Posterior vena cava (tissue), 2 donors: ENCODE results near the gene PRKAR1B. TPM values are rescaled to one million over a fixed set of nuclear protein-coding genes. Genes with fewer than 3 reads are reported as not detected.
A peak's percentile ranks its signal among the peaks of the same experiment; 100 is the strongest.
"Not testable (repeated sequence)": the region's sequence is repeated elsewhere in the genome, so short reads cannot be mapped to it uniquely, and the experiment has no call there.

Source experiments
- DNase-seq: peaks from one replicate; pipeline ENCODE4 v3.0.0-alpha.2; 2020; ENCODE audit warnings: low spot score
- intact Hi-C, 2 donors: fragments of 100-400 bp; cut with DNase I; formaldehyde crosslinking; loops; one replicate each; pipeline versions ENCODE4 v1.14.1 to v1.14.2; 2022 to 2023
- total RNA-seq, 2 donors: library from RNA; stranded (reverse); fragmentation: NEBNext Ultra II Directional; extraction: Animal tissue kit (Norgen Biotek cat#: 25700); gene quantifications; one replicate each; pipeline ENCODE4 v1.2.1, GENCODE V29; 2021
- donor health status: DM: yes; HTN: yes; CAD: no.
- donor health status: DM: yes; HTN: yes; CAD: no.

The PRKAR1B gene
- total RNA-seq, 2 donors from 2014 or later, result 10.1 TPM

DNA sequence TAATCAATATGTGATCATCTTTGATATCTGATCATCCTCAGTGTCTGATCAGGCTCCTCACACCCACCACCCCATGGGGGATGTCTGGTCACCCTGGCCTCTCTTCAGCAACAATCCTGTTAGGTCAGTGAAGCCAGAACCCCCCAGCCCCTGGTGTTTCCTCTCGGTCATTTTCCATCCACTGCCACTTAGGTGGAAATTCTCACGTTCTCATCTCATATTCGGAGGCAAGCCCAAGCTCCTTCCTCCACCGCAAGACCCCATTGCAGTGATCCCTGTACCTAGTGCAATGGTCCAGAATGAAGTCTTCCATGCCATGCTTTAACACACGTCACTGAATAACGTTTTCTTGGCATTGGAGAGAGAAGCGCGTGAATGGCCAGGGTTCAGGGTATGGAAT lies 103.6 kb downstream of the PRKAR1B start:
- DNase-seq, result no peak
- intact Hi-C loops, result no loop called here

DNA sequence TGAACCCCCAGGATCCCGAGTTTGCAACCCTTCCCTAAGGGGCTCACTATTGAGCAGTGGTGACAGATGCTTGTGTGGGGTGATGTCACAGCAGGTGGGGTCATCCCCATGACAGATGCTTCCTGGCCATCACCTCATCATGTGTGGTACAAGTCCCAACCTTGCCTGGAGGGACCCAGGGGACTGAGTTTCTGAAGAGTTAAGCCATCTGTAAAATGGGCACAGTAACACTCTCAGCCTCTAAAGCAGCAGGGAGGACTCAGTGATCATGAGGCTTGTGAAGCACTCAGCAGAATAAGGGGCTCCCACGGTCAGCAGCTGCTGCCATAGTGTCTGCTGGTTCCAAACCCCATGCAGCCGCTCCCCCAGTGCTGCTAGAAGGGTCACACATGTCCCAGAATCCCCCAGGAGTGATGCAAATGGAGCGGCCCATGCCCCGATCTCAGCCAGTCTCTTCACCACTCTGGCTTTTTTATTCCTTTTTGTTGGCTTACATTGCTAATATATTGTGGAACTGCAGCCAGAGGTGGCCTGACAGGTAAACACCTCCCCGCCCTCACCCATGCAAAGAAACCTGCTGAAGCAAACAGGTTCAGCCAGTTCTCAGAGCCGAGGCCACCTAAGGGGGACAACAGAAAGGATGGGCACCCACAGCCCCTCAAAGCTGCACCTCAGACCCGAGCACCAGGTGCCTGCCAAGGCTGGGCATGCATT lies 105.4 kb downstream of the PRKAR1B start:
- intact Hi-C loops, result no loop called here
- peak; percentile 72 for DNase-seq

DNA sequence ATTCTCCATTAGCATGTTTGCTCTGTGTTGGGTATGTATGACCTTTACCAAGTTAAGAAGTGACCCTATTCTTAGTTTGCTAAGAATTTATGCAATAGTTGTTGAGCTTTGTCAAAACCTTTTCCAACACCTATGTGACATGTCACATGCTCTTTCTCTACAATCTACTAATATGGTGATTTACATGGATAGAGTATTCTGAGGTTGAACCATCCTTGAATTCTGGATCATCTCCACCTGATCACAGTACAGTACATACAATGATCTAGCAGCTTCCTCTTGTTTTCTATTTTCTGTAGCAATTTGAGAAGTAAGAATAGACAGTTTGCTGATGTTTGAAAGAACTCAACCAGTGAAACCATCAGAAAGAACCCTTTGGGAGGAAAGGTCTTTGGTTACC lies 106.2 kb downstream of the PRKAR1B start:
- no peak for DNase-seq
- intact Hi-C loops, result no loop called here

DNA sequence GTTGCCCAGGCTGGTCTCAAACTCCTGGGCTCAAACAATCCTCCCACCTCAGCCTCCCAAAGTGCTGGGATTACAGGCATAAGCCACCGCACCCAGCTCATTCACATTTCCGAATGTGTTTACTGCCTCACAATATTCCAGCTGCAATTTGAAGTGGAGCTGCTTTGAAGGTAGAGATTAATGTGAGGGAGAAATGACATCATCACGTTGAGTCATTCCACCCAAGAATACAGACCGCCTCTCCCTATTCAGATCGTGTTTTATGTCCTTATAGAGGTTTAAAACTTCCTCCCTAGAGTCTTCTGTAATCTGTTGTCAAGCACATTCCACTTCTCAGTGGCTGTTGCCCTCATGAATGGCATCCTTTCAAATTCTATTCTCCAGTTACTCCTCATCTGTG lies 107.0 kb downstream of the PRKAR1B start:
- intact Hi-C loops, result no loop called here
- DNase-seq, result no peak

DNA sequence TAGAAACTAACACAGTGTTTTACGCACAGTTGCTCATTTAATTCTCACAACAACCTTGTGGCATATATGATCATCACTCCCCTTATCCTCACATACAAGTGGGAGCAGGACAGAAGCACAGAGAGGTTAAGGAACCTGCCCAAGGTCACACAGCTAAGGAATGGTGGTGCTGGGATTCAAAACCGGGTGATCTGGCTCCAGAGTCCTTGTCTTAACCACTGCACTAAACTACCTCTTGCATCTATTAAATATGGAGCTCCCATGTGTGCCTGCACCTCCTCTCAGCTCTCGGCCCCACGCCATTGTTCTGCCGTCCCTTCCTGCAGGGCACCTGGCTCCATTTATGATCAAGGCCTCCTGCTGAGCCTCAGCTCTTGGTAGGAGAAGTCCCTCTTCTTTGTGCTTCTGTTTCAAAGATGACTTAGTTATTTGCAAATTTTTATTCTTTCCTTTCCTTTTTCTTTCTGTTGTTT lies 107.7 kb downstream of the PRKAR1B start:
- no peak for DNase-seq
- intact Hi-C loops, result no loop called here

DNA sequence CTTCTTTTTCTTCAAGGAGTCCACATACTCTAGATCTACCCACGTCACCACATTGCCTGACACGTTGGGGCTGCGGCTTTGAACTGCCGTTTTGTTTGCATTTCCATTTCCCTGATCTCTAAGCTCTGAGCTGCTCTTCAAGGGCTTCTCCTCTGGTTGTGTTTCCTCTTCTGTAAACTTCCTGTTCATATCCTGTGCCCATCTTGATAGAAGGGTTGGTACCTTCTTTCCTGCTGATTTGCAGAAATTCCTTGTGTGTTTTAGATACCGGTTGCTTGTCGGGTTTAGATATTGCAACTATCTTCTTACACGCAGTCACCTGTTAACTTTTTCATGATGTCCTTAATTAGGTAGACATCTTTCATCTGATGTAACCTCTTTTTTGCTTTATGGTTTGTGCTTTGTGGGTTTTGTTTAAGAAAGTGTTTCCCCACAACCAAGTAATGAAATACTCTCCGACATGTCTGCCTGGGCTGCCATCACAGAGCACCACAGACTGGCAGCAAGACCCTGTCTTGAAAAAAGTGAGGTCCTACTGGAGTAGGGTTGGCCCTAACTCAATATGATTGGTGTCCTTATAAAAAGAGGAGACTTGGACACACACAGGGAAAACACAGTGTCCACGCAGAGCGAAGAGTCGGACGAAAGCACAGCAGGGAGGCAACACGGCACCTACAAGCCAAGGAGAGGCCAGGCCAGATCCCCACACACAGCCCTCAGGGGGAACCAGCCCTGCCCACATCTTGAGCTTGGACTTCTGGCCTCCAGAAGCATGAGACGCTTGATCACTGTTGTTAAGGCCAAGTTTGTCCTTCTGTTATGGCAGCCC lies 108.3 kb downstream of the PRKAR1B start:
- DNase-seq, result no peak
- intact Hi-C loops, result no loop called here

DNA sequence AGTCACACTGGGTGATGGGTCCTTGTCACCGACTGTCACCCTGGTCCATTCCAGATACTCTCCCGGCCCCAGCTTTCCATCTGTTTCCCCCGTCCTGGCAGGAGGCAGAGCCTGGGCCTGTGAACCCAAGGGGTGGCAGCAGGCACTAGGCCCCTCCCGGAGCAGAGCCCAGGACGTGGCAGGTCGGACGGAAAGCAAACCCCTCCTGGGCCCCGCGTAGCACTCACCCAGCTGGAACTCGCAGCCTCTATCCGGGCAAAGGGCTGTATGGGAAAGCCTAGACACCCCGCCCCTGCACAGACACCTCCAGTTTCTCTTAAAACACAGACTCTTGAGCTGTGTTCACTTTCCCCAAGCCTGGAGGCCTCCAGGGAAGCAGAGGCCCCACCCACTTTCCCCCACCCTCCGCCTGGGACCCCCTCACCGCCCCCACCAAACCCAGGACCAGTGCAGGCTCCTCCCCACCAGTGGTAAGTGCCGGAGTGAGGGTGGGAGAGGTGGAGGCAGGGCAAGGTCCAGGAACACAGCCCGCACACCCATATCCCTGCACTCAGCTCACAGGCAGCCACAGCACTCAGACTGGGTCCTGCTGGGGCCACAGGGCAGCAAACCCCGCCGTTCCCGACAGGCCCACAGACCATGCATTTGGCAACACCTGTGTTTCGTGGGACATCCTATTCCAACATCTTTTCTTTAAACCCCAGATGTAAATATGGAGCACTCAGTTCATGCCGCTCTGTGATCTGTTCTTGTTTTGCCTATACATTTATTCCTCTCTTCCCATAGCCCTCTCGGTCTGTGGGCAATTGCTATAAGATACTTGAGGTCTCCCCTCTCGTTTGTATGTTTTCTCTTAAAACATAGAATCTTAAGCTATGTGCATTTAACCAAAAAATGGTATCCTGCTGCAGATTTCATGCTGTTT lies 109.2 kb downstream of the PRKAR1B start:
- intact Hi-C loops, result no loop called here
- no peak for DNase-seq

DNA sequence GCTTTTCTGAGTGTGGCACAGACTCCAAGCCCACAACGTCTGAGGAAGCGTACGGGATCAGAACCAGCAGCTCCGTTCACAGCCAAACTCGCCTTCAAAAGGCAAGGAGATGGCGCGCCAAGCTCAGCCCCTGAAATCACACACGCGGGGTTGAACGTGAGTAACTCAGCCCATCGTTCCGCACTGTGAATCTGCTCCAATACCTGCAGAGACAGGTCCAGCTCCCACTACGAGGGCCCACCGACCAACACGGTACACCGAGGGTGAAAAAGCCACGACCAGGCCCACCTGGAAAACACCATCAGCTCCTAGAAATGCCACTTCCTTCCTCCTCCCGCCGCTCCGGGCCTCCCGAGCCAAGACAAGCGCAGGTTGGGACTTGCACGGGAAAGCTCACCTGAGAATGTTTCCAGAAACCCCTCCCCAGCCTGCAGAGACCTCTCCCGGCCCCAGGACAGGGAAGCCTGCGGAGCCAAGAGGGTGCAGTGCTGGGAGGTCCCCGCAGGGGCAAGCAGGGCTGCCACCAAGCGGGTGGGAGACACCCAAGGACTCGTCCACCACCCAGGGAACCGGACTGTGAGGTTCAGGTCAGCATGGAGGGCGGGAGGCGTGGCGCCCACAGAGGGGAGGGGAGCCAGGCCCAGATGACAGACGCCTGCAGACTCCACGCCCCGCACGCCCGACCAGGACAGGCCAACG lies 113.5 kb downstream of the PRKAR1B start:
- intact Hi-C loops, result loop anchor here in 1 of 2 donors (1.0 kb wide), 1 partner anchor 16 kb away; no protein-coding TSS in a partner anchor

DNA sequence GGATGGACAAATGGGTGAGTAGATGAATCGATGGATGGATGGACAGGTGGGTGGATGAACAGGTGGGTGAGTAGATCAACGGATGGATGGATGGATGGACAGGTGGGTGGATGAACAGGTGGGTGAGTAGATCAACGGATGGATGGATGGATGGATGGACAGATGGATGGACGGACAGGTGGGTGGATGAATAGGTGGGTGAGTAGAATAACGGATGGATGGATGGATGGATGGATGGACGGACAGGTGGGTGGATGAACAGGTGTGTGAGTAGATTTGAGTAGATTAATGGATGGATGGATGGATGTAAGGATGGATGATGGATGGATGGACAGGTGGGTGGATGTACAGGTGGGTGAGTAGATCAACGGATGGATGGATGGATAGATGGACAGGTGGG lies 115.2 kb downstream of the PRKAR1B start:
- intact Hi-C loops, DNase-seq: not testable (repeated sequence)

More for the DNA sequence above, 113.5 kb downstream of the PRKAR1B start:
- DNase-seq, result no peak

DNA sequence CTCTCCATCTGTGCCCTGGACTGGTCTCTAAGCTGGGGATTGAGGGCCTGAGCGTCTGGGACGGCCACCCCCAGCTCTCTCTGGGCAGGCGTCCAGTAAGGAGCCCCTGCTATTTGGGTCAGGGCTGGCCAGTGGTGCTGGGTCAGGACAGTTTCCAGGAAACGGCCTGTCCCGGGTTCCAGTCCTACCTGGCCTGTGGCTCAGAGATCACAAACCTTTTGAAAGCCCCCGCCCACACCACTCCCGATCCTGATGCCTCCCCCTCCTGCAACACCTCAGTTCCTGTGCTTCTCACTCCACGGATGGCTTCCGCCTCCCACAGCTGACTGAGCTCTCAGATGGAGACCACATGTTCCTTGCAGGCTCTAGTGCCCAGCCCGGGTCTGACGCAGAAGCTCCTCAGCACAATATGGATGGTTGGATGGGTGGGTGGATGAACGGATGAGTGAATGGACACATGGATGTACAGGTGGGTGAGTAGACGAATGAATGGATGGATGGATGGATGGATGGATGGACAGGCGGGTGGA lies 115.7 kb downstream of the PRKAR1B start:
- DNase-seq, result peak; percentile 78
- intact Hi-C loops, result no loop called here

DNA sequence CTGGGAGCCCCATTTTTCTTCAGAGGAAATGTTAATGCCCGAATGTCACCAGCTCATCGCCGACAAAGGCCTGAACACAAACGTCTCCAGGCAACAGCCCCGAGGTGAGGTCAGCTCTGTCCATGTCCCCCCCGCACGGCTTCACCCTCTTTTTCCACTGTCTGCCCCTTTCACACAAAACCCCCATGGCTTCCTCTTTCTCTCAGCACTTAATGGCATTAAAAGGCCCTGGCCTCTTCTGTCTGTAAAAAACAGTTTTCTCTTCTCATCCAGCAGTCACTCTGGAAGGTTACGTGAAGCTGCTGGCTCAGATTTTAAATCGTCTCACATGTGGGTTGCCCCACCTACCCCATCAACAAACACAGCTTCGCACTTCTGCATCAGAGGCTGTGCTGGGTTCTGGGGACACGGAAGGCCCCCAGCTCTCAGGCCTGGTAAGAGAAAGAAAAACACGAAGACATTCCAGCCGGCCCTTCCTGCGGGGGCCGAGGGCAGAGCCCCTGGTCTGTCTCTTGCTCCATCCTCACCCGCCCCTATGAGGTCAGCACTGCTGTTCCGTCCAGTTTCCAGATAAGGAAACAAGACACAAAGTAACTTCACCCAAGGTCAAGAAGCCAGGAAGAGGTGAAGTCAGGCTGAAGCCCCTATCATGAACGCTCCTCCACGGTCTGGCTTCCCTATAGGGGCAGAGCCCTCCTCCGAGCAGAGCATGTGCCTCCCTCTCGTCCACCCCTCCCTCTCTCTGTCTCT lies 116.4 kb downstream of the PRKAR1B start:
- intact Hi-C loops, result no loop called here
- peak; percentile 81 for DNase-seq

DNA sequence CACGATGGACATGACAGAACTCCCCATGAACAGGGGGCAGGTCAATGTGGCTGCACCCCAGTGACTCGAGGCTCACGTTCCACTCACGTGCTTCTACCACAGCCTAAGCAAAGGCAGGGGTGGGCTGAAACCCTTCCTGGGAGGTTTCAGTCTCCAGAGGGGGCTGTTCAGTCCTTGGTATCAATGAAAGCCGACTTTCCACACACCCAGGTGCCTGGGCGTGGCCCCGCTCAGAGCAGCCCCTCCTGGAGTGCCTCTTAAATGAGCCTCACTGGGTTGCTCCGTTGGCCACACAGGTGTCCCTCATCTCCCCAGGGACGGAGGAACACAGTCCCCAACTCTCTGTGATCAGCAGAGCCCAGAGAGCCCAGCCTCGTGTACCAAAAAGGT lies 116.9 kb downstream of the PRKAR1B start:
- intact Hi-C loops, result no loop called here

DNA sequence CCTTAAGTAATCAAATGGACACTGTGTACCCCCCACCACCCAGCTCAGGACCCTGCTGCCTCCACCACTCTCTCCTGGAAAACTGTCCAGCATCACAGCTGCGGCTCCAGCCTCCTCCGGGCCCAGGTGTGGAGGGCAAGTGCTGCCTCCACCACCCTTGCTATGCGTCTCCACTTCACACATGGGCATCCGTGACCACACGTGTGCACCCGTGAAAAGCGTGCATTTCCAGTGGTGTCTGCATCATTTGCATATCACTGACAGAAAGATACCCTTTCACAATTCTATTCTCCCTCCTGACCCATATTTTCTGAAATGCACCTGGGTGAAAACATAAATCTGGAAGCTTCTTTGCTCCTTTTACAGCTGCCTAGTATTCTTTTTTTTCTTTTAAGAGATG lies 117.7 kb downstream of the PRKAR1B start:
- DNase-seq, result no peak
- intact Hi-C loops, result no loop called here

More for the DNA sequence above, 116.9 kb downstream of the PRKAR1B start:
- peak; percentile 72 for DNase-seq

DNA sequence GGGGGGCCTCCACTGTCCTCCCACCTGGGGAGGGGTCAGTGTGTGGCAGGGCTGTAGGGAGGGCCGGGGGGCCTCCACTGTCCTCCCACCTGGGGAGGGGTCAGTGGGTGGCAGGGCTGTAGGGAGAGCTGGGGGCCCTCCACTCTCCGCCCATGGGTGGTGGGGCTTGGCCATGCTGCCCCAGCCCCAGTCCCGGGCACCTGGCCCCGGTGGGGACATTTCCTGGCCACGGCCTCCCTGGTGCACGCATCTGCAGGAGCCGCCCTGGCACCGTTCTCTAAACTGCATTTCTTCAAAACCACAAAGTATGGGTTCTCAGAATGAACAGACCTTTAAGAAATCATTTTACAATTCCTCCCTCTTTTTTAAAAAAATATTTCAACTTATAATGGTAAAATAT lies 118.1 kb downstream of the PRKAR1B start:
- no peak for DNase-seq
- intact Hi-C loops, result no loop called here

DNA sequence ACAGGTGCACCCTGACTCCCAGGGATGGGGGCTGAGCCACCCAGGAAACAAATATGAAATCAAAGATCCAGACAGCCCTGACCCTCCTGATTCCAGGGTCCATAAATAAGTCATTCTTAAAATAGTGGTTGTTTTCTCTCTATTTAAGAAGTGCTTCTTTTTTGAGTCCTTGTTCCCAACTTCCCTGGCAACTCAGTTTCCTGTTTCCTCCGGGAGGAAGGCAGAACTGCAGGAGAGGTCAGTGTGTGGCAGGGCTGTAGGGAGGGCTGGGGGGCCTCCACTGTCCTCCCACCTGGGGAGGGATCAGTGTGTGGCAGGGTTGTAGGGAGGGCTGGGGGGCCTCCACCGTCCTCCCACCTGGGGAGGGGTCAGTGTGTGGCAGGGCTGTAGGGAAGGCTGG lies 118.7 kb downstream of the PRKAR1B start:
- no peak for DNase-seq
- intact Hi-C loops, result no loop called here

DNA sequence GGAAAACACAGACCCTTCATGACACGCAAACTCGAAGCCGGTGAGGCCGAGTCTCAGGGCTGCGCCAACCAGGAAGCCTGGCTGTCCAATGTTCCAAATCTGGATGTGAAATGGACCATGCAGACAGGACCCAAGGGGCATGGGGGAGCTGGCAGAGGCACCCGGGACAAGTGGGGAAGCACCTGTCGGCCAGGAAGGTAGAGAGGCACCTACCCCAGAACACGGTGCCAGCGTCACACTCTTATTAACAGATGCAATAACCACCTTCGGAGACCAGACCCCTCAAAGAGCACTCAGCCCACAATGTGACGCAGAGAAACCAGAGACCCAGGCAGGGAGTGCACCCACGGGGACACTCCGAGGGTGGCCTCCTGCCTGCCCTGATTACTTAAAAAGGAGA lies 119.1 kb downstream of the PRKAR1B start:
- no peak for DNase-seq

DNA sequence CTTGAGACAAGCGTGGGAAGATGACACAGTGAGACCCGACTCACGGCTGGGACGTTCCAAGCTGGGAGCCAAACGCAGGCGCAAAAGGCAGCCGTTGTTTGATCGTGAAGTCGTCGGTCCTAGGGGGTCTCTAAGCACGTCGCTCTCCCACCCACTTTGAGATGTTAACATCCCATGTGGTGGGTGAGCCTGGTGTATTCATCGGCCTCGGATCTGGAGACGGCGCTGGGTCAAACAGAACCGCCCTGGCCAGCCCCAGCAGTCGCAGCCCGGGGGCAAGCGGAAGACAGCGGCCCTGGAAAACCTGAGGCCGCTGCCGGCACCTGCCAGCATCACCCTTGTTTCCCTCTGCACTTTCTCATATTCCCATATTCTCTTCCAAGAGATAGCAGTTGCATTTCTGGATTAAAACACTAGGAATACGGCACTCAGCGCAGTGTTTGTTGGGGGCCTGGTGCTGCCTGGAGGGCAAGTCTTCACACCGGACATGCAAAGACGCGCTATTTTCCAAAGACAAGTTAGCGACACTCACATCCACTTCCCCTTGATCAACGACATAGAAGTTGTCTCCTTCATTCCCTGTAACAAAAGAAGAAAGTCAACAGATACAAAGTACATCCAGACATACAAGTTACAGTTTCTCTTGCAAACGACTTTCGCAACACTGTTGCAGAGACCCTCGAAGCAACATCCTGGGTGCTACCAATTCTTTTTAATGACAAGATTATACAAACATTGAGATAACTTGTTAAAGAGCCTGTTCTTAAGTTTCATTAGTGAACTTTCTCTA lies 121.2 kb downstream of the PRKAR1B start:
- intact Hi-C loops, result no loop called here
- DNase-seq, result no peak

More for the DNA sequence above, 119.1 kb downstream of the PRKAR1B start:
- intact Hi-C loops, result no loop called here
